MG63 (cell line): ENCODE results near the gene ADAMTS3. TPM values are rescaled to one million over a fixed set of nuclear protein-coding genes. Genes with fewer than 3 reads are reported as not detected.
A peak's percentile ranks its signal among the peaks of the same experiment; 100 is the strongest.
"Not testable (repeated sequence)": the region's sequence is repeated elsewhere in the genome, so short reads cannot be mapped to it uniquely, and the experiment has no call there.

Experiments
- DNase-seq: peaks from one replicate; pipeline ENCODE4 v3.0.0-alpha.2; 2020
- H3K27me3 ChIP-seq: fragments of 250-450 bp; sonication (Bioruptor Pico); 2 replicates; pipeline ENCODE4 v1.5.1; 2020; ENCODE audit warnings: mild to moderate bottlenecking, moderate library complexity
- H3K36me3 ChIP-seq: fragments of 250-450 bp; sonication (Bioruptor Pico); 2 replicates; pipeline ENCODE4 v1.5.1; 2020; ENCODE audit warnings: mild to moderate bottlenecking, moderate library complexity
- H3K4me3 ChIP-seq: fragments of 250-450 bp; sonication (Bioruptor Pico); 2 replicates; pipeline ENCODE4 v1.5.1; 2020; ENCODE audit warnings: mild to moderate bottlenecking, moderate library complexity
- H3K9me3 ChIP-seq: fragments of 250-450 bp; sonication (Bioruptor Pico); 2 replicates; pipeline ENCODE4 v1.5.1; 2020; ENCODE audit warnings: mild to moderate bottlenecking, moderate library complexity
- total RNA-seq: library from RNA; depleted of rRNA; stranded (reverse); fragments of >200 nt; shearing (Covaris generic); gene quantifications from 2 replicates; pipeline ENCODE4 v1.2.3, GENCODE V29; 2014; ENCODE audit warnings: low replicate concordance

The ADAMTS3 gene
- total RNA-seq, 1 experiment from 2014 or later: 7.1 TPM

- no peaks in the 10 kb centered on the region for H3K27me3 ChIP-seq
- no peaks in the 10 kb centered on the region for H3K9me3 ChIP-seq
- peaks cover 6% of the 10 kb centered on the region for H3K36me3 ChIP-seq
- DNase-seq: peak; percentile 39
- no peak overlapping the region for H3K4me3 ChIP-seq
These were observed 4.8 kb downstream of the ADAMTS3 start for GRCh38 chr4:72564184-72564583.

- H3K27me3 ChIP-seq: no peaks in the 10 kb centered on the region
- H3K4me3 ChIP-seq: no peak overlapping the region
- H3K36me3 ChIP-seq: peaks cover 10% of the 10 kb centered on the region
- no peaks in the 10 kb centered on the region for H3K9me3 ChIP-seq
- no peak for DNase-seq
These were observed 10.4 kb downstream of the ADAMTS3 start for GRCh38 chr4:72558655-72559054.

GRCh38 chr4:72557021-72557420, 12.0 kb downstream of the ADAMTS3 start:
- Histone ChIP-seq H3K9me3 (no peaks in the 10 kb centered on the region), H3K36me3 (peaks cover 7% of the 10 kb centered on the region), H3K27me3 (no peaks in the 10 kb centered on the region), H3K4me3 (no peak overlapping the region)
- no peak for DNase-seq

- Histone ChIP-seq H3K4me3 (no peak overlapping the region), H3K27me3 (no peaks in the 10 kb centered on the region), H3K9me3 (no peaks in the 10 kb centered on the region), H3K36me3 (peaks cover 5% of the 10 kb centered on the region)
- DNase-seq: no peak
These were observed 13.6 kb downstream of the ADAMTS3 start for GRCh38 chr4:72555377-72555831.

GRCh38 chr4:72553540-72554337, 15.3 kb downstream of the ADAMTS3 start:
- no peaks in the 10 kb centered on the region for H3K27me3 ChIP-seq
- no peak overlapping the region for H3K4me3 ChIP-seq
- DNase-seq: no peak
- no peaks in the 10 kb centered on the region for H3K9me3 ChIP-seq
- peaks cover 2% of the 10 kb centered on the region for H3K36me3 ChIP-seq

GRCh38 chr4:72552447-72552846, 16.6 kb downstream of the ADAMTS3 start:
- H3K4me3 ChIP-seq: no peak overlapping the region
- no peaks in the 10 kb centered on the region for H3K9me3 ChIP-seq
- H3K36me3 ChIP-seq: peaks cover 7% of the 10 kb centered on the region
- H3K27me3 ChIP-seq: no peaks in the 10 kb centered on the region
- DNase-seq: no peak

- no peaks in the 10 kb centered on the region for H3K27me3 ChIP-seq
- H3K9me3 ChIP-seq: no peaks in the 10 kb centered on the region
- DNase-seq: no peak
- no peak overlapping the region for H3K4me3 ChIP-seq
- H3K36me3 ChIP-seq: peaks cover 23% of the 10 kb centered on the region
These were observed 22.6 kb downstream of the ADAMTS3 start for GRCh38 chr4:72546456-72546855.

- not testable (repeated sequence) for H3K27me3 ChIP-seq, H3K9me3 ChIP-seq, H3K4me3 ChIP-seq, DNase-seq
- peaks cover 12% of the 10 kb centered on the region for H3K36me3 ChIP-seq
These were observed 28.3 kb downstream of the ADAMTS3 start for GRCh38 chr4:72540694-72541093.

- H3K9me3 ChIP-seq: peaks cover 6% of the 10 kb centered on the region; the same call in 1 of the 2 replicates
- DNase-seq: no peak
- 0 out of 2 replicates have a peak, but pooled peaks cover under 1% of the 10 kb centered on the region for H3K36me3 ChIP-seq
- no peaks in the 10 kb centered on the region for H3K27me3 ChIP-seq
- H3K4me3 ChIP-seq: no peak overlapping the region
These were observed 31.0 kb downstream of the ADAMTS3 start for GRCh38 chr4:72538006-72538405.

- no peaks in the 10 kb centered on the region for H3K36me3 ChIP-seq
- H3K9me3 ChIP-seq: peaks cover 6% of the 10 kb centered on the region; the same call in 1 of the 2 replicates
- no peak overlapping the region for H3K4me3 ChIP-seq
- H3K27me3 ChIP-seq: no peaks in the 10 kb centered on the region
- DNase-seq: no peak
These were observed 32.6 kb downstream of the ADAMTS3 start for GRCh38 chr4:72536443-72536842.

GRCh38 chr4:72531768-72532290, 37.2 kb downstream of the ADAMTS3 start:
- Histone ChIP-seq H3K27me3 (no peaks in the 10 kb centered on the region), H3K9me3 (no peaks in the 10 kb centered on the region)
- no peak for DNase-seq

GRCh38 chr4:72531322-72531721, 37.7 kb downstream of the ADAMTS3 start:
- no peaks in the 10 kb centered on the region for H3K27me3 ChIP-seq
- no peak for DNase-seq
- no peaks in the 10 kb centered on the region for H3K9me3 ChIP-seq

More at GRCh38 chr4:72531768-72532290, 37.2 kb downstream of the ADAMTS3 start:
- H3K4me3 ChIP-seq: no peak overlapping the region
- no peaks in the 10 kb centered on the region for H3K36me3 ChIP-seq

GRCh38 chr4:72529148-72529822, 39.7 kb downstream of the ADAMTS3 start:
- Histone ChIP-seq H3K9me3 (no peaks in the 10 kb centered on the region), H3K36me3 (no peaks in the 10 kb centered on the region), H3K4me3 (no peak overlapping the region), H3K27me3 (no peaks in the 10 kb centered on the region)
- no peak for DNase-seq

More at GRCh38 chr4:72531322-72531721, 37.7 kb downstream of the ADAMTS3 start:
- no peak overlapping the region for H3K4me3 ChIP-seq
- H3K36me3 ChIP-seq: no peaks in the 10 kb centered on the region

- Histone ChIP-seq H3K4me3 (no peak overlapping the region), H3K9me3 (no peaks in the 10 kb centered on the region), H3K36me3 (no peaks in the 10 kb centered on the region), H3K27me3 (no peaks in the 10 kb centered on the region)
- no peak for DNase-seq
These were observed 41.9 kb downstream of the ADAMTS3 start for GRCh38 chr4:72527038-72527646.

GRCh38 chr4:72525938-72526337, 43.1 kb downstream of the ADAMTS3 start:
- H3K27me3 ChIP-seq: no peaks in the 10 kb centered on the region
- H3K9me3 ChIP-seq: no peaks in the 10 kb centered on the region
- H3K4me3 ChIP-seq: no peak overlapping the region
- DNase-seq: peak; percentile 96
- H3K36me3 ChIP-seq: no peaks in the 10 kb centered on the region

- no peaks in the 10 kb centered on the region for H3K36me3 ChIP-seq
- no peak for DNase-seq
- no peak overlapping the region for H3K4me3 ChIP-seq
- no peaks in the 10 kb centered on the region for H3K27me3 ChIP-seq
- no peaks in the 10 kb centered on the region for H3K9me3 ChIP-seq
These were observed 46.6 kb downstream of the ADAMTS3 start for GRCh38 chr4:72522440-72522839.

GRCh38 chr4:72513227-72513626, 55.8 kb downstream of the ADAMTS3 start:
- no peaks in the 10 kb centered on the region for H3K27me3 ChIP-seq
- no peaks in the 10 kb centered on the region for H3K36me3 ChIP-seq
- peaks cover 6% of the 10 kb centered on the region for H3K9me3 ChIP-seq
- DNase-seq: no peak
- H3K4me3 ChIP-seq: no peak overlapping the region
